Measurements from ENCODE around the gene CXorf58. TPM values are rescaled to one million over a fixed set of nuclear protein-coding genes. Genes with fewer than 3 reads are reported as not detected.
"Not testable (repeated sequence)": the region's sequence is repeated elsewhere in the genome, so short reads cannot be mapped to it uniquely, and the experiment has no call there.

The CXorf58 gene
- polyA plus RNA-seq, 1 donor from 2014 or later = 0.20 TPM

DNA sequence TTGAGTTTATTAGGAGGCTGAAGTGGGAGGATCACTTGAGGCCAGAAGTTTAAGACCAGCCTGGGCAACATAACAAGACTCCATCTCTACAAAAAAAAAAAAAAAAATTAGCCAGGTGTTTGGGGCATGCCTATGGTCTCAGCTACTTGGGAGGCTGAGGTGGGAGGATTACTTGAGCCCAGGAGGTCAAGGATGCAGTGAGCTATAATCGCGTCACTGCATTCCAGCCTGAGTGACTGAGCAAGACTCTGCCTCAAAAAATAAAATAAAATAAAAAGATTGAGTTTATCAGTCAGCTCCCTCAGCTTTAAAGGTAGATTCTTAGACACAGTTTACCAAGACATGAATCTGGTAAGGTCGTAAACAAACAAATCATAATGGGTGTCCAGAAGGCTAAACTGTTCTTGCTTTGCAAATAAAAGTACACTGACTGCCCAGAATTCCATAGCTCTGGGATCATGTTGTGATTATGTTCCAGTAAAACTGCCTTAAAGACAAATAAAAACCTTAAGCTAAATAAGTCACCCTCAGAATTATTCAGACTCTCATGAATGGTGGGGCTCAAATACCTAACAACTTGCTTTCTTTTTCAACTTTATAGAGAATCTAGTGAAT lies 18.8 kb upstream of the CXorf58 start:
- no peak overlapping the region for H3K4me3 Mint-ChIP-seq
- H3K36me3 Mint-ChIP-seq = no peaks in the 10 kb centered on the region
- no peaks in the 10 kb centered on the region for H3K9me3 Mint-ChIP-seq
- no peak overlapping the region for H3K27ac Mint-ChIP-seq
- H3K27me3 Mint-ChIP-seq = no peaks in the 10 kb centered on the region
- no peaks in the 10 kb centered on the region for H3K4me1 Mint-ChIP-seq

DNA sequence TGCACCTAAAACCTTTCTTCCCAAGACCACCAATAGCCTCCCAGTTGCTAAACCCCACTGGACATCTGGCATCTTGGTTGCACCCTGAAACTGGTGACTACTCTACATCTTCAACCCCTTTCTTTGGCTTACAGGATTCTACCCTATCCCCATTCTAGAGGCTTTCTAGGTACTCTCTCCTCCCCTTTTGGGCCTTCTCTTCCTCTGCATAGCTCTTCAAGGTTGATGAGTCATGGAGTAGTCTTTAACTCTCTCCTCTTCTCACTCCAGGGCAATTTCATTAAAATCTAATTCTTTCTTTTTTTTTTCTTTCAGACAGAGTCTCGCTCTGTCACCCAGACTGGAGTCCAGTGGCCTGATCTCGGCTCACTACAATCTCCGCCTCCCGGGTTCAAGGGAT lies 16.9 kb upstream of the CXorf58 start:
- no peaks in the 10 kb centered on the region for H3K36me3 Mint-ChIP-seq
- H3K9me3 Mint-ChIP-seq = no peaks in the 10 kb centered on the region
- H3K4me1 Mint-ChIP-seq = no peaks in the 10 kb centered on the region
- no peak overlapping the region for H3K4me3 Mint-ChIP-seq
- no peak overlapping the region for H3K27ac Mint-ChIP-seq
- H3K27me3 Mint-ChIP-seq = no peaks in the 10 kb centered on the region

DNA sequence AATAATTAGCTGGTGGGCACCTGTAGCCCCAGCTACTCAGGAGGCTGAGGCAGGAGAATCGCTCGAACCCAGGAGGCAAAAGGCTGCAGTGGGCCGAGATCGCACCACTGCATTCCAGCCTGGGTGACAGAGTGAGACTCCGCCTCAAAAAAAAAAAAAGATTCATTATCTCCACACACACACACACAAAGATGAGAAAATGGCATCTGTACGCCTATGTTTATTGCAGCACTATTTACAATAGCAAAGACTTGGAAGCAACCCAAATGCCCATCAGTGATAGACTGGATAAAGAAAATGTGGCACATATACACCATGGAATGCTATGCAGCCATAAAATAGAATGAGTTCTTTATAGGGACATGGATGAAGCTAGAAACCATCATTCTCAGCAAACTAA lies 12.8 kb upstream of the CXorf58 start:
- H3K27me3 Mint-ChIP-seq, H3K36me3 Mint-ChIP-seq, H3K9me3 Mint-ChIP-seq, H3K4me1 Mint-ChIP-seq, H3K27ac Mint-ChIP-seq, H3K4me3 Mint-ChIP-seq: not testable (repeated sequence)

DNA sequence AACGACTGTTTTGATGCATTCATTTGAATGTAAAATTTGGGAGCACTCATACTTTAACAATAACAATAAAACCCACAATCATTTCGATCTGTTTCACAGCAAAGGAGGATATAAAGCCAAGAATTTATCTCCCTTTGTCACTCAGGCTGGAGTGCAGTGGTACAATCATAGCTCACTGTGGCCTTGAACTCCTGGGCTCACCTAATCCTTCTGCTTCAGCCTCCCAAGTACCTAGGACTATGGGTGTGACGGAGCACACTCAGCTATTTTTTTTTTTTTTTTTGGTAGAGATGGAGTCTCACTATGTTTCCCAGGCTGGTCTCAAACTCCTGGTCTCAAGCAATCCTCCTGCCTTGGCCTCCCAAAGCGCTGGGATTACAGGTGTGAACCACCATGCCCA lies 11.3 kb upstream of the CXorf58 start:
- H3K36me3 Mint-ChIP-seq, H3K27me3 Mint-ChIP-seq, H3K9me3 Mint-ChIP-seq, H3K27ac Mint-ChIP-seq, H3K4me3 Mint-ChIP-seq, H3K4me1 Mint-ChIP-seq: not testable (repeated sequence)

DNA sequence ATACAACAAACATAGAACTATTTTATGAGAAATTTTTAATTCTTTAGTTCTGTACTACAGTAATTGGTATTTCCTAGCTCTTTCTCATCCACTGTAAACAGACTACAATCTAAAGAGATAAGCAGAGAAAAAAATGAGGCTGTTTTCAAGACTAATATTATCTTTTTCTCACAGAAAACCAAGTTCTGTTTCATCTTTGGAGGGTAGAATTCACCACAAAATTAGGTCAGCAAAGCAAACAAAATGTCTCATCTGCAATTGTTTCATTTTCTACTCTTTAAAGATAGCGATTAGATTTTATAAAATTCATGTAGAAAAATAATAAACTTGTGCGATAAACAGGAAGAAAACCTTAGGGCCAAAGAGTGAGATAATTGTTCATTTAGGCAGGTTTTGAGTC lies 10.8 kb upstream of the CXorf58 start:
- H3K4me1 Mint-ChIP-seq = no peaks in the 10 kb centered on the region
- no peaks in the 10 kb centered on the region for H3K9me3 Mint-ChIP-seq
- H3K27ac Mint-ChIP-seq = no peak overlapping the region
- no peaks in the 10 kb centered on the region for H3K27me3 Mint-ChIP-seq
- no peak overlapping the region for H3K4me3 Mint-ChIP-seq
- no peaks in the 10 kb centered on the region for H3K36me3 Mint-ChIP-seq

DNA sequence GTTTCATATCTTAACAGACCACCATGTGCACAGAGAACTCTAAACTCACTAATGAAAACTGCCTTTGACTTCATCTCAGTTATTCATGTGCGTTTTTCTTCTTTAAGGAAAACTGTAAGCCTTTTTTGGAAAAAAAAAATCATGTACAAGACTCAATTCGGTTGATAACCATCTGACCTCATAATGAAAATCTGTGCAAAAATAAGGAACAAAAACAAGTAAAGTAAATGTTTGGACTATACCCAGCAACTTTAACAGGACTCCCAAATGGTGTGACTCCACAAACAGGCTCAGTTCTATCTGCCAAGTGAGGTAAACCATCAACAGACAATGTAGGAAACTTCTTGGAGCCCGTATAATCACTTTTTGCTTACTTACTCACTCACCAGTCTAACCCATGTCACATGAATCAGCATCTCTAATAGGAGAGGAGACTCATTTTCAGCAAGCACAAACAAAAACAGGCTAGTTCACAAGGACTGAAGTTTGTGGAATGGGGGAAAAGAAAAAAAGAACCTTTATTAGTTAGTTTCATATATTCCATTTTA lies 9.3 kb upstream of the CXorf58 start:
- Mint-ChIP-seq H3K36me3 (no peaks in the 10 kb centered on the region), H3K27ac (no peak overlapping the region), H3K27me3 (no peaks in the 10 kb centered on the region), H3K4me1 (no peaks in the 10 kb centered on the region), H3K4me3 (no peak overlapping the region), H3K9me3 (no peaks in the 10 kb centered on the region)

DNA sequence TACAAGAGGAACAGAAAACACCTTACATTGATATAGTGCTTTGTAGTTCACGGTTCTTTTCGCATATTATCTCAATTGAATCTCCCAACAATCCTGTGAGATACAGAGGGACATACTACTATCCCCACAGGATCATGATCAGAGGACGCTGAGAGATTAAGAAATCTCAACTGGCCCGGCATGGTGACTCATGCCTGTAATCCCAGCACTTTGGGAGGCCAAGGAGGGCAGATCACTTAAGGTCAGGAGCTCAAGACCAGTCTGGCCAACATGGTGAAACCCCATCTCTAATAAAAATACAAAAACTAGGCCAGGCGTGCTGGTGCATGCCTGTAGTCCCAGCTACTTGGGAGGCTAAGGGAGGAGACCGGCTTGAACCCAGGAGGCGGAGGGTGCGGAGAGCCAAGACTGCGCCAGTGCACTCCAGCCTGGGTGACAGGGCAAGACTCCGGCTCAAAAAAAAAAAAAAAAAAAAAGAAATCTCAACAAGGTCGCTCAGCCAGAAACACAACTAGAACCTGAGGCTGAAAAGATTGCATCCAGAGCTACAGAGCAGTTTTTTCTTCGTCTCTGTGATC lies 7.5 kb upstream of the CXorf58 start:
- no peak overlapping the region for H3K4me3 Mint-ChIP-seq
- H3K27me3 Mint-ChIP-seq = peaks cover 2% of the 10 kb centered on the region
- H3K27ac Mint-ChIP-seq = no peak overlapping the region
- H3K4me1 Mint-ChIP-seq = peaks cover 0 to 2% (median 0%) of the 10 kb centered on the region in 3 donors
- peaks cover 0 to 2% (median 0%) of the 10 kb centered on the region in 3 donors for H3K9me3 Mint-ChIP-seq
- H3K36me3 Mint-ChIP-seq = no peaks in the 10 kb centered on the region

DNA sequence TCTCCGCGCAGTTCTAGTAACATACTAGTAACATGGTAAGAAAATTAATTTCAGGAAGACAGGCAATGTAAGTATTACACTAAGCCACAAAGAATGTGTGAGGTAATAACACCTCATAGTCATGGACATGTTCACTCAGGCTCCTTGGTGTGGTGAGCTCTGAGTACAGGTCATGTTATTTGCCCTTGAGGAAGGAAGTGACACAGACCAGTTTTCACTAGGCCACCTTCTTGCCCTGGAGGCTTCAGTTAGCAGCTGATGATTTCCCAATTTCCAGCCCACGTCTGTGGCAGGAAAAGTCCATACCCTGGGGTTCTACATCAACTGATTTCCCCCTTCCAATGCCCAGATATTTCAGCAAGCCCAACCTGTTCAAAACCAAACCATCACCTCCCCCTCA lies 6.7 kb upstream of the CXorf58 start:
- H3K4me3 Mint-ChIP-seq = no peak overlapping the region
- H3K27me3 Mint-ChIP-seq = peaks cover 2% of the 10 kb centered on the region
- no peak overlapping the region for H3K27ac Mint-ChIP-seq
- peaks cover 0 to 2% (median 0%) of the 10 kb centered on the region in 3 donors for H3K4me1 Mint-ChIP-seq
- H3K36me3 Mint-ChIP-seq = no peaks in the 10 kb centered on the region
- peaks cover 0 to 2% (median 0%) of the 10 kb centered on the region in 3 donors for H3K9me3 Mint-ChIP-seq

DNA sequence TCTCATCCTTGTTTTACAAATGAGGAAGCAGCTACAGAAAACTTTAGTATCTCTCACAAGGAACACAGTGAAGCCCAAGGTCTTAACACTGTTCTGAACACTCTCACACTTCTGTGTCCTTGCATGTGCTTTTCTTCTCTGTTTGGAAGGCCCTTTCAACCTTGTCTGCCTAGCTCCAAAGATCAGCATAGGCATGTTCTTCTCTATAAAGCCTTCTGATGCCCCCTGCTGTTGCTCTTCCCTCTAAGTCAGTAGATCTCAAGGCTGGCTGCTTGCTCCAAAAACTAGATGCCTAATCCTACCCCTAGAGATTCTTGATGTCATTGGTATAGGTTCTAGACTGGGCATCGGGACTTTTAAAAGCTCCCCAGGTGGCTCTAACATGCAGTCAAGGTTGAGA lies 6.0 kb upstream of the CXorf58 start:
- no peak overlapping the region for H3K27ac Mint-ChIP-seq

DNA sequence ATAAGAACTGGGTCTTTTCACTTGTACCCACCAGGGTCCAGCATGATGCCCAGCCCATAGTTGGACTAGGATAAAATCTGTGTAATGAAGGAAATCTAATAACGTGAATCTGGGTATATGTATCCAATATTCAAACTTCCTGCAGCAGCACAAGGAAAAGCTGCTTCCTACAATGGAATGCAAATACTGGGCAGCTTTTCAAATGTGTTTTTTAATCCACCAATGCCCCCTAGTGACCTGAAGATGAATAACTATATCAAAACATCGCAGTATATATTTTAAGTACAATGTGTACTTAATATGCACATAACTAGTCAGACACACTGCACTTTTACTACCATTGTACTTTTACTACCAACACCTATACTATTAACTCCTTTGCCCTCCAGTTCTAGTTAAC lies 5.4 kb upstream of the CXorf58 start:
- Mint-ChIP-seq H3K4me3 (no peak overlapping the region), H3K27ac (no peak overlapping the region), H3K27me3 (peaks cover 2% of the 10 kb centered on the region), H3K36me3 (no peaks in the 10 kb centered on the region), H3K4me1 (peaks cover 0 to 6% (median 0%) of the 10 kb centered on the region in 3 donors), H3K9me3 (peaks cover 0 to 2% (median 0%) of the 10 kb centered on the region in 3 donors)

More for the DNA sequence above, 6.0 kb upstream of the CXorf58 start:
- peaks cover 2% of the 10 kb centered on the region for H3K27me3 Mint-ChIP-seq
- peaks cover 0 to 2% (median 0%) of the 10 kb centered on the region in 3 donors for H3K9me3 Mint-ChIP-seq
- H3K4me1 Mint-ChIP-seq = peaks cover 0 to 5% (median 0%) of the 10 kb centered on the region in 3 donors
- no peak overlapping the region for H3K4me3 Mint-ChIP-seq
- no peaks in the 10 kb centered on the region for H3K36me3 Mint-ChIP-seq

DNA sequence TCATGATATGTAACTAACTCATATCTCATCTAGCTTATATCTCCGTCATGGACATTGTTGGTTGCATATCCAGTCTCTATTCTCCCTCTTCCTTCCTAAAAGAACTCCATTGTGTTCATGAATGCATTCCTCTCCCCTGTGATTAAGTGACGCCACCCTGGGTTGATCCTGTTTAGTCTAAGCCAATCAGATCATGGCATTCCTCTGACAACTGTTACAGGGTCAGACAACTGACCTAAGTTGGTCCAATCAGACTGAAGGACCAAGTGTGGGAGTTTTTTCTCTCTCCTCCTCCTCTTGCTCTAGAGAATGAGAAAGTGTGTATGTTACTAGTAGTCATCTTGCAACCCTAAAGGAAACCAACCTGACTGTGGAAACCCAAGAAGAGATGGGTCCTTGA lies 3.7 kb upstream of the CXorf58 start:
- Mint-ChIP-seq H3K4me1 (peaks cover 5 to 12% (median 10%) of the 10 kb centered on the region in 3 donors), H3K36me3 (no peaks in the 10 kb centered on the region), H3K27ac (no peak overlapping the region), H3K9me3 (peaks cover 0 to 2% (median 0%) of the 10 kb centered on the region in 3 donors), H3K4me3 (no peak overlapping the region), H3K27me3 (peaks cover 2% of the 10 kb centered on the region)

DNA sequence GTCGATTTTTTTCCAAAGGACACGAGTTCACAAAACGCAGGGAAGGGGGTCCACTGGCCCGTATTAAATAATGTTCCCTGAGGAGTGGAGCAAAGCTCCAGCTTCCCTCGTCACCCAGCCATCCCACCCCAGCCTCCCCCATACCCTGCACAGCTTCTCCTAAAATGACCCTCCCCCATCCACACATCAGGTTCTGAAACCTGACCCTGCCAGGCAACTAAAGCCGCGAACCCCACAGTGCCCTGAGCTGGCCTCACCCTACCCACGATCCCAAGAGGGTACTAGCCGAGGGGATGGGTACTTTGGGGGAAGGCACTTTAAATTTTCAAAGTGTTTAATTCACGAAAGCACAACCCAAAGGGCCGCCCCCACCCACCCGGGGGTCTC lies 702 bp upstream of the CXorf58 start:
- Mint-ChIP-seq H3K27ac (peak overlapping the region; percentile 50 to 98 (median 88)), H3K27me3 (peaks cover 2% of the 10 kb centered on the region), H3K4me1 (peaks cover 5 to 12% (median 10%) of the 10 kb centered on the region in 3 donors), H3K36me3 (no peaks in the 10 kb centered on the region), H3K4me3 (peak overlapping the region; percentile 82 to 98 (median 89)), H3K9me3 (peaks cover 0 to 2% (median 0%) of the 10 kb centered on the region in 3 donors)

DNA sequence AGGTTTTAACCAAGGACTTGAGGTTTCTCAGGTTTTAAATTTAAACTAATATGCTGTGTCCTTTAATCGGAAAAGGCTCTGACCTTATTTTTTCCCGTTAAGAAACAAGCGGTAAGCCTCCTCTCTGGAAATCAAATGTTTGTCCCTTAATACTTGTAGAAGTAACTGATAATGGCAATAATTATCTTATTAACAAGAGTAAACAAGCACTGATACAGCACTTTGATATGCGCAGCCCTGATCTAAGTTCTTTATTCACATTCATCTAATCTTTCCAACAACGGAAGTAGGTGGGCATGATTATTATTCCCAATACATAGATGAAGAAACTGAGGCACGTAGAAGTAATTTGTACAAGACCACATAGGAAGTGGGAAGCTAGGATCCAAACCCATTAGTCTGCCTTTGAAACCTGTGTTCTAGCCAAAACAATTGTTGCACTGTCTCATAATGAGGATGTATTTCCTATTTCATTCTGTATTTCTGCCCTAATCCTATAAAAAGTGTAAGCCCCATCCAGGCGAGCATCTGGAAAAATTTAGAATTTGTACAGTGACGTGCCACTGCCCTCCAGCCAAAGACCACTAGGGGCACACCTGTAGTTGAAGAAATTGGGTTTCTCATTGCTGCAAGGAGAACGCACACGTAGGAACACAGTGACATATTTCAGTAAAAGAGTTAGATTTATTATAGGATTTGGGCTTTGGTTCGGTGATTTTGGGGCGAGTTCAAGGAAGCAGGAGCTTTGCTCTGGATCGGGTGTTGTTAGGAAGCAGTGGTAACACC lies 606 bp downstream of the CXorf58 start:
- H3K4me1 Mint-ChIP-seq = peaks cover 5 to 12% (median 10%) of the 10 kb centered on the region in 3 donors
- H3K9me3 Mint-ChIP-seq = peaks cover 0 to 2% (median 0%) of the 10 kb centered on the region in 3 donors
- no peaks in the 10 kb centered on the region for H3K36me3 Mint-ChIP-seq
- peaks cover 2% of the 10 kb centered on the region for H3K27me3 Mint-ChIP-seq
- peak overlapping the region; percentile 88 to 98 (median 92) for H3K27ac Mint-ChIP-seq
- peak overlapping the region; percentile 82 to 98 (median 89) for H3K4me3 Mint-ChIP-seq

DNA sequence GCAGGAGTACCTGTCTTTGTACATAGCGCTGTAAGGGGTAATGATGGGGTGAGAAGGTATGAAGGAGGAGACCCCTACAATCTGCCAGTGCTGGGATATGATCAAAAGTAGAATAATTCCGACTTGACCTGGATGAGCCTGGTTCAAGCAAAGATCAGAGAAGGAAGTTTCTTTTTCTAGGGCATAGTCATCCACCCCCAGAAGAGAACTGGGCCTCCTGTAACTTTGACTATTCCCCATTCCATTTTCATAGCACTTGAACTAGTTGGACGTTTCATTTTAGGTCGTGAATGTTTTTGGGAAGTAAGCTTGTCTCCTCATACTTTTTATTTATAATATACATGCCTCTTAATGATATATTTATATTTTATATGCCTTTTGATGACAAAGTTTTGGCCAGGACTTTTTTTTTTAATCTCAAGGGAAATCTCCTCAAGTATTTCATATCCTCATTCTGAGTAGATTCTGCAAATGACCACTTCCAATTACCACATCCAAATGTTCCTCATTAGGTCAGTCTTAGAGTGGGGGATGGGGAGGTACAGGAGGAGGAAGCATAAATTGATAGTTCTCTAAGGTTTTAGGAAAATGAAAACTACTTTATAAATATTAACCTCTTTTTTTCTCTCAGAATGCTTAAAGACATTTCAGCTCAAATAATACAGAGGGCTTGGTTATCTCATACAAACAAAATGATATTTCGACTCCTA lies 3.5 kb downstream of the CXorf58 start:
- H3K4me1 Mint-ChIP-seq = peaks cover 5 to 10% (median 9%) of the 10 kb centered on the region in 3 donors

DNA sequence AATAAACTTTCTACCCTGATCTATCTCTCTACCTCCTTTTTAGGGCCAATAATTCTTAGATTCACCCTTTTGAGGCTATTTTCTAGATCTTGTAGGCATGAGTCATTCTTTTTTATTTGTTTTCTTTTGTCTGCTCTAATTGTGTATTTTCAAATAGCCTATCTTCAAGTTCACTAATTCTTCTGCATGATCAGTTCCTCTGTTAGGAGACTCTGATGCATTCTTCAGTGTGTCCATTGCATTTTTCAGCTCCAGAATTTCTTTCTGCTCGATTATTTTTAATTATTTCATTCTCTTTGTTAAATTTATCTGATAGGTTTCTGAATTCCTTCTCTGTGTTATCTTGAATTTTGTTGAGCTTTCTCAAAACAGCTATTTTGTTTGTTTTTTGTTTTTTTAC lies 11.3 kb downstream of the CXorf58 start:
- H3K27me3 Mint-ChIP-seq = no peaks in the 10 kb centered on the region
- H3K4me1 Mint-ChIP-seq = no peaks in the 10 kb centered on the region

More for the DNA sequence above, 3.5 kb downstream of the CXorf58 start:
- no peaks in the 10 kb centered on the region for H3K36me3 Mint-ChIP-seq
- no peaks in the 10 kb centered on the region for H3K27me3 Mint-ChIP-seq
- no peak overlapping the region for H3K27ac Mint-ChIP-seq
- no peak overlapping the region for H3K4me3 Mint-ChIP-seq
- H3K9me3 Mint-ChIP-seq = no peaks in the 10 kb centered on the region

More for the DNA sequence above, 11.3 kb downstream of the CXorf58 start:
- H3K4me3 Mint-ChIP-seq = no peak overlapping the region
- H3K36me3 Mint-ChIP-seq = no peaks in the 10 kb centered on the region
- H3K9me3 Mint-ChIP-seq = peaks cover 2 to 14% (median 11%) of the 10 kb centered on the region in 3 donors
- H3K27ac Mint-ChIP-seq = no peak overlapping the region
